DOHH2 (cell line): ENCODE data around the gene METTL23.

ENCODE experiments used
- H3F3A ChIP-seq: fragments of 200-600 bp; sonication (generic), shearing (Covaris generic); 2 replicates; pipeline ENCODE4 v1.6.0; 2016; ENCODE audit warnings: antibody characterized with exemption, mild to moderate bottlenecking; ENCODE audit not compliant: control insufficient read depth, insufficient read depth
- H3K27ac ChIP-seq: fragments of 200-600 bp; sonication (generic); 2 replicates; pipeline ENCODE4 v1.5.1; 2014; ENCODE audit warnings: low read depth, mild to moderate bottlenecking, low read length, moderate library complexity
- H3K27me3 ChIP-seq: fragments of 200-600 bp; sonication (generic); 2 replicates; pipeline ENCODE4 v1.6.1; 2014; ENCODE audit warnings: mild to moderate bottlenecking, low read length, mixed read lengths; ENCODE audit not compliant: control insufficient read depth
- H3K36me3 ChIP-seq: fragments of 200-600 bp; sonication (generic); 2 replicates; pipeline ENCODE4 v1.6.1; 2014; ENCODE audit warnings: mild to moderate bottlenecking, low read length, moderate library complexity, mixed read lengths; ENCODE audit not compliant: control insufficient read depth
- H3K4me1 ChIP-seq: fragments of 200-600 bp; sonication (generic); 2 replicates; pipeline ENCODE4 v1.6.1; 2014; ENCODE audit warnings: mild to moderate bottlenecking, low read length, mixed read lengths; ENCODE audit not compliant: control insufficient read depth
- H3K4me2 ChIP-seq: fragments of 200-600 bp; sonication (generic); 2 replicates; pipeline ENCODE4 v1.6.0; 2014; ENCODE audit warnings: mild to moderate bottlenecking, low read length, moderate library complexity
- H3K4me3 ChIP-seq: fragments of 200-600 bp; sonication (generic); 2 replicates; pipeline ENCODE4 v1.5.1; 2014; ENCODE audit warnings: mild to moderate bottlenecking, low read length, mixed read lengths
- H3K79me2 ChIP-seq: fragments of 200-600 bp; sonication (generic); 2 replicates; pipeline ENCODE4 v1.6.1; 2014; ENCODE audit warnings: mild to moderate bottlenecking, low read length, mixed read lengths; ENCODE audit not compliant: control insufficient read depth
- H3K9me2 ChIP-seq: fragments of 200-600 bp; sonication (generic); replicated peaks from 2 replicates; pipeline ENCODE4 v1.6.1; 2014; ENCODE audit warnings: mild to moderate bottlenecking, low read length, mixed read lengths; ENCODE audit not compliant: control insufficient read depth
- H3K9me3 ChIP-seq: fragments of 200-600 bp; sonication (generic); 2 replicates; pipeline ENCODE4 v1.6.1; 2014; ENCODE audit warnings: antibody characterized with exemption, low read length, mixed read lengths; ENCODE audit not compliant: control insufficient read depth, insufficient read depth
- H4K20me1 ChIP-seq: fragments of 200-600 bp; sonication (generic); 2 replicates; pipeline ENCODE4 v1.6.0; 2014; ENCODE audit warnings: low read depth, mild to moderate bottlenecking, antibody characterized with exemption, low read length, moderate library complexity; ENCODE audit not compliant: control insufficient read depth, insufficient read depth
- CTCF ChIP-seq: fragments of 200-600 bp; sonication (generic); IDR thresholded peaks from one replicate; pipeline ENCODE4 v1.5.1; 2014; ENCODE audit warnings: antibody characterized with exemption, mild to moderate bottlenecking, low read depth, low read length; ENCODE audit not compliant: poor library complexity, severe bottlenecking
- EZH2phosphoT487 ChIP-seq: fragments of 200-600 bp; sonication (generic); IDR thresholded peaks from 2 replicates; pipeline ENCODE4 v1.6.1; 2017; ENCODE audit warnings: borderline replicate concordance, mild to moderate bottlenecking, antibody characterized with exemption, low read length, moderate library complexity, mixed read lengths

The METTL23 gene

GRCh38 chr17:76687298-76688164 lies 39.1 kb upstream of the METTL23 start:
- Histone ChIP-seq H3K36me3 (no peaks in the 10 kb centered on the region), H3F3A (no peaks in the 10 kb centered on the region), H3K4me1 (no peaks in the 10 kb centered on the region), H3K27me3 (peaks cover 6% of the 10 kb centered on the region; the same call in 1 of the 2 replicates), H3K27ac (no peak overlapping the region), H3K79me2 (no peaks in the 10 kb centered on the region), H3K4me2 (no peak overlapping the region), H3K9me3 (no peaks in the 10 kb centered on the region), H4K20me1 (no peaks in the 10 kb centered on the region), H3K9me2 (no peaks in the 10 kb centered on the region), H3K4me3 (no peak overlapping the region)
- TF ChIP-seq CTCF (no peak), EZH2phosphoT487 (no peak)

GRCh38 chr17:76688165-76688622 lies 38.4 kb upstream of the METTL23 start:
- no peaks in the 10 kb centered on the region for H3K9me2 ChIP-seq
- H4K20me1 ChIP-seq: no peaks in the 10 kb centered on the region
- no peak overlapping the region for H3K27ac ChIP-seq
- no peaks in the 10 kb centered on the region for H3K79me2 ChIP-seq
- TF ChIP-seq EZH2phosphoT487 (no peak), CTCF (no peak)
- H3K4me3 ChIP-seq: no peak overlapping the region
- H3F3A ChIP-seq: no peaks in the 10 kb centered on the region
- no peaks in the 10 kb centered on the region for H3K9me3 ChIP-seq
- H3K36me3 ChIP-seq: no peaks in the 10 kb centered on the region
- no peak overlapping the region for H3K4me2 ChIP-seq
- peaks cover 7% of the 10 kb centered on the region; the same call in 1 of the 2 replicates for H3K27me3 ChIP-seq
- no peaks in the 10 kb centered on the region for H3K4me1 ChIP-seq

GRCh38 chr17:76689859-76690258 lies 36.8 kb upstream of the METTL23 start:
- no peaks in the 10 kb centered on the region for H3K9me2 ChIP-seq
- H4K20me1 ChIP-seq: no peaks in the 10 kb centered on the region
- TF ChIP-seq CTCF (no peak), EZH2phosphoT487 (no peak)
- H3K27ac ChIP-seq: no peak overlapping the region
- H3K4me1 ChIP-seq: no peaks in the 10 kb centered on the region
- no peaks in the 10 kb centered on the region for H3K79me2 ChIP-seq
- H3K4me2 ChIP-seq: no peak overlapping the region
- H3F3A ChIP-seq: no peaks in the 10 kb centered on the region
- H3K4me3 ChIP-seq: no peak overlapping the region
- H3K27me3 ChIP-seq: peaks cover 7% of the 10 kb centered on the region; the same call in 1 of the 2 replicates
- no peaks in the 10 kb centered on the region for H3K9me3 ChIP-seq
- H3K36me3 ChIP-seq: no peaks in the 10 kb centered on the region
